Measurements from ENCODE around the gene FAU. TPM values are rescaled to one million over a fixed set of nuclear protein-coding genes. Genes with fewer than 3 reads are reported as not detected.

Gene FAU
- total RNA-seq, 1 experiment from 2014 or later = 662 TPM

- Histone ChIP-seq H3K9me3 (ENCODE audit: low read length) (no peaks in the 10 kb centered on the region), H4K20me1 (ENCODE audit: insufficient read depth, low read depth, low read length) (peaks cover 8% of the 10 kb centered on the region; the same call in 1 of the 2 replicates), H3K27ac (ENCODE audit: low read length) (no peak overlapping the region), H3K79me2 (ENCODE audit: low read length) (peaks cover 29% of the 10 kb centered on the region), H3K4me2 (ENCODE audit: low read depth, low read length, poor library complexity, severe bottlenecking) (no peak overlapping the region), H2AFZ (ENCODE audit: low read length) (no peak overlapping the region), H3K4me1 (ENCODE audit: low read length) (peaks cover 14% of the 10 kb centered on the region), H3K27me3 (ENCODE audit: low read length) (no peaks in the 10 kb centered on the region), H3K4me3 (ENCODE audit: low read length) (no peak overlapping the region), H3K9me2 (replicated peaks; ENCODE audit: insufficient read depth, low read length) (no peaks in the 10 kb centered on the region), H3K36me3 (ENCODE audit: insufficient read depth, low read length) (peaks cover 8% of the 10 kb centered on the region; the same call in 1 of the 2 replicates), H3K9ac (ENCODE audit: low read length) (no peak overlapping the region)
- DNase-seq = no peak
Measured at GRCh38 chr11:65087827-65088226, 34.1 kb downstream of the FAU start.

- Histone ChIP-seq H3K27me3 (ENCODE audit: low read length) (no peaks in the 10 kb centered on the region), H3K4me1 (ENCODE audit: low read length) (peaks cover 19% of the 10 kb centered on the region), H3K4me2 (ENCODE audit: low read depth, low read length, poor library complexity, severe bottlenecking) (no peak overlapping the region), H4K20me1 (ENCODE audit: insufficient read depth, low read depth, low read length) (peaks cover 8% of the 10 kb centered on the region; the same call in 1 of the 2 replicates), H3K9me3 (ENCODE audit: low read length) (no peaks in the 10 kb centered on the region), H3K9ac (ENCODE audit: low read length) (no peak overlapping the region), H3K79me2 (ENCODE audit: low read length) (peaks cover 34% of the 10 kb centered on the region), H3K4me3 (ENCODE audit: low read length) (no peak overlapping the region), H2AFZ (ENCODE audit: low read length) (no peak overlapping the region), H3K36me3 (ENCODE audit: insufficient read depth, low read length) (peaks cover 8% of the 10 kb centered on the region; the same call in 1 of the 2 replicates), H3K9me2 (replicated peaks; ENCODE audit: insufficient read depth, low read length) (no peaks in the 10 kb centered on the region), H3K27ac (ENCODE audit: low read length) (no peak overlapping the region)
- no peak for DNase-seq
Measured at GRCh38 chr11:65087216-65087615, 34.7 kb downstream of the FAU start.

- no peaks in the 10 kb centered on the region for H3K9me2 ChIP-seq (replicated peaks; ENCODE audit: insufficient read depth, low read length)
- no peaks in the 10 kb centered on the region for H3K9me3 ChIP-seq (ENCODE audit: low read length)
- H3K4me3 ChIP-seq (ENCODE audit: low read length) = no peak overlapping the region
- no peak overlapping the region for H3K27ac ChIP-seq (ENCODE audit: low read length)
- no peak overlapping the region for H3K4me2 ChIP-seq (ENCODE audit: low read depth, low read length, poor library complexity, severe bottlenecking)
- H3K9ac ChIP-seq (ENCODE audit: low read length) = no peak overlapping the region
- H3K36me3 ChIP-seq (ENCODE audit: insufficient read depth, low read length) = peaks cover 8% of the 10 kb centered on the region; the same call in 1 of the 2 replicates
- no peak for DNase-seq
- H3K79me2 ChIP-seq (ENCODE audit: low read length) = peaks cover 38% of the 10 kb centered on the region
- peaks cover 8% of the 10 kb centered on the region; the same call in 1 of the 2 replicates for H4K20me1 ChIP-seq (ENCODE audit: insufficient read depth, low read depth, low read length)
- H2AFZ ChIP-seq (ENCODE audit: low read length) = no peak overlapping the region
- H3K4me1 ChIP-seq (ENCODE audit: low read length) = peaks cover 23% of the 10 kb centered on the region
- H3K27me3 ChIP-seq (ENCODE audit: low read length) = no peaks in the 10 kb centered on the region
Measured at GRCh38 chr11:65086809-65087208, 35.1 kb downstream of the FAU start.

GRCh38 chr11:65085446-65085845 is 36.5 kb downstream of the FAU start:
- Histone ChIP-seq H3K79me2 (ENCODE audit: low read length) (peaks cover 48% of the 10 kb centered on the region), H3K36me3 (ENCODE audit: insufficient read depth, low read length) (peaks cover 8% of the 10 kb centered on the region; the same call in 1 of the 2 replicates), H3K9me3 (ENCODE audit: low read length) (no peaks in the 10 kb centered on the region), H3K9me2 (replicated peaks; ENCODE audit: insufficient read depth, low read length) (no peaks in the 10 kb centered on the region), H2AFZ (ENCODE audit: low read length) (no peak overlapping the region), H3K4me3 (ENCODE audit: low read length) (peak overlapping the region; percentile 77), H3K9ac (ENCODE audit: low read length) (peak overlapping the region; percentile 83), H3K4me2 (ENCODE audit: low read depth, low read length, poor library complexity, severe bottlenecking) (peak overlapping the region; percentile 82), H4K20me1 (ENCODE audit: insufficient read depth, low read depth, low read length) (peaks cover 8% of the 10 kb centered on the region; the same call in 1 of the 2 replicates), H3K27ac (ENCODE audit: low read length) (no peak overlapping the region), H3K4me1 (ENCODE audit: low read length) (peaks cover 25% of the 10 kb centered on the region), H3K27me3 (ENCODE audit: low read length) (no peaks in the 10 kb centered on the region)
- no peak for DNase-seq

- peak overlapping the region; percentile 35 for H3K27ac ChIP-seq (ENCODE audit: low read length)
- peaks cover 8% of the 10 kb centered on the region; the same call in 1 of the 2 replicates for H4K20me1 ChIP-seq (ENCODE audit: insufficient read depth, low read depth, low read length)
- DNase-seq = no peak
- H3K4me3 ChIP-seq (ENCODE audit: low read length) = peak overlapping the region; percentile 77
- peaks cover 8% of the 10 kb centered on the region; the same call in 1 of the 2 replicates for H3K36me3 ChIP-seq (ENCODE audit: insufficient read depth, low read length)
- no peaks in the 10 kb centered on the region for H3K27me3 ChIP-seq (ENCODE audit: low read length)
- H3K4me2 ChIP-seq (ENCODE audit: low read depth, low read length, poor library complexity, severe bottlenecking) = peak overlapping the region; percentile 82
- H2AFZ ChIP-seq (ENCODE audit: low read length) = no peak overlapping the region
- peak overlapping the region; percentile 83 for H3K9ac ChIP-seq (ENCODE audit: low read length)
- peaks cover 25% of the 10 kb centered on the region for H3K4me1 ChIP-seq (ENCODE audit: low read length)
- H3K9me3 ChIP-seq (ENCODE audit: low read length) = no peaks in the 10 kb centered on the region
- no peaks in the 10 kb centered on the region for H3K9me2 ChIP-seq (replicated peaks; ENCODE audit: insufficient read depth, low read length)
- peaks cover 48% of the 10 kb centered on the region for H3K79me2 ChIP-seq (ENCODE audit: low read length)
Measured at GRCh38 chr11:65084598-65085375, 37.1 kb downstream of the FAU start.

GRCh38 chr11:65083834-65084597 is 37.9 kb downstream of the FAU start, which contains the start of the genes CDCA5 and ZFPL1:
Gene CDCA5, minus strand, starts transcription at chr11:65084040. Its CDS starts 62 bp downstream, at chr11:65083978.
Gene ZFPL1, plus strand, starts transcription at chr11:65084222. Its CDS starts 477 bp downstream, at chr11:65084699.
- Histone ChIP-seq H2AFZ (ENCODE audit: low read length) (0 out of 2 replicates have a peak within 1 kb of the TSS, but pooled peaks have one; percentile 27), H3K4me2 (ENCODE audit: low read depth, low read length, poor library complexity, severe bottlenecking) (peak within 1 kb of the TSS; percentile 82), H4K20me1 (ENCODE audit: insufficient read depth, low read depth, low read length) (peaks cover 8% of the 10 kb centered on the region; the same call in 1 of the 2 replicates), H3K4me3 (ENCODE audit: low read length) (peak within 1 kb of the TSS; percentile 77), H3K79me2 (ENCODE audit: low read length) (peaks cover 48% of the 10 kb centered on the region), H3K9me3 (ENCODE audit: low read length) (no peaks in the 10 kb centered on the region), H3K9ac (ENCODE audit: low read length) (peak within 1 kb of the TSS; percentile 83), H3K27me3 (ENCODE audit: low read length) (no peaks in the 10 kb centered on the region), H3K4me1 (ENCODE audit: low read length) (peaks cover 25% of the 10 kb centered on the region), H3K36me3 (ENCODE audit: insufficient read depth, low read length) (peaks cover 8% of the 10 kb centered on the region; the same call in 1 of the 2 replicates), H3K9me2 (replicated peaks; ENCODE audit: insufficient read depth, low read length) (no peaks in the 10 kb centered on the region), H3K27ac (ENCODE audit: low read length) (peak within 1 kb of the TSS; percentile 35)
- DNase-seq = peak; percentile 99

- Histone ChIP-seq H3K27me3 (ENCODE audit: low read length) (no peaks in the 10 kb centered on the region), H3K9me3 (ENCODE audit: low read length) (no peaks in the 10 kb centered on the region), H4K20me1 (ENCODE audit: insufficient read depth, low read depth, low read length) (peaks cover 8% of the 10 kb centered on the region; the same call in 1 of the 2 replicates), H3K27ac (ENCODE audit: low read length) (peak overlapping the region; percentile 35), H3K79me2 (ENCODE audit: low read length) (peaks cover 52% of the 10 kb centered on the region), H3K9ac (ENCODE audit: low read length) (peak overlapping the region; percentile 83), H2AFZ (ENCODE audit: low read length) (0 out of 2 replicates have a peak overlapping the region, but pooled peaks have one; percentile 27), H3K4me3 (ENCODE audit: low read length) (peak overlapping the region; percentile 77), H3K4me2 (ENCODE audit: low read depth, low read length, poor library complexity, severe bottlenecking) (peak overlapping the region; percentile 82), H3K36me3 (ENCODE audit: insufficient read depth, low read length) (peaks cover 12% of the 10 kb centered on the region; the same call in 1 of the 2 replicates), H3K4me1 (ENCODE audit: low read length) (peaks cover 30% of the 10 kb centered on the region), H3K9me2 (replicated peaks; ENCODE audit: insufficient read depth, low read length) (no peaks in the 10 kb centered on the region)
- DNase-seq = peak; percentile 67
Measured at GRCh38 chr11:65083134-65083833, 38.6 kb downstream of the FAU start.

Measured in Karpas-422 (cell line).